Stimulated activated CD8-positive, alpha-beta memory T cell treated with anti-CD3 and anti-CD28 coated beads, Interleukin-4, amount 100 ng/mL, for 48 hours (primary cell): ENCODE data around the gene PLSCR3.

Experiments
- DNase-seq: peaks from one replicate; pipeline ENCODE4 v3.0.0-alpha.2; 2020

Gene PLSCR3

GRCh38 chr17:7346761-7347614 is 47.3 kb downstream of the PLSCR3 start:
- no peak for DNase-seq

GRCh38 chr17:7343250-7343649 is 51.1 kb downstream of the PLSCR3 start:
- DNase-seq = no peak

DNA sequence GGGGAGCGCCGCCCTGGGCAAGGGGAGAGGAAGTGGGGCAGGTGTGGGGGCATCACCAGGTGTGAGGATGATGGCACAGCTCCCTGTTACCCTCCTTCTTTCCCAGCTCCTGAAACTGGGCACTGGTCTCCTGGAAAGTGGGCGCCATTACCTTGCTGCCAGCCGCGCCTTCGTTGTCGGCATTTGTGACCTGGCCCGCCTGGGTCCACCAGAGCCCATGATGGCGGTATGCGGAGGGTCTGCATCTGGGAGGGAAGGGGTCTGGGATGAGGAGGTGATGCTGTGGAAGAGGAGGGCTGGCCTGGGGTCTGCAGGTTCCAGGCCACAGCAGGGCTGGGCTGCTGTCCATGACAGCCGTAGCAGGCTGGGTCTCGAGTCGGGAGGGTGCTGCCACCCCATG is 52.5 kb downstream of the PLSCR3 start:
- DNase-seq = no peak

DNA sequence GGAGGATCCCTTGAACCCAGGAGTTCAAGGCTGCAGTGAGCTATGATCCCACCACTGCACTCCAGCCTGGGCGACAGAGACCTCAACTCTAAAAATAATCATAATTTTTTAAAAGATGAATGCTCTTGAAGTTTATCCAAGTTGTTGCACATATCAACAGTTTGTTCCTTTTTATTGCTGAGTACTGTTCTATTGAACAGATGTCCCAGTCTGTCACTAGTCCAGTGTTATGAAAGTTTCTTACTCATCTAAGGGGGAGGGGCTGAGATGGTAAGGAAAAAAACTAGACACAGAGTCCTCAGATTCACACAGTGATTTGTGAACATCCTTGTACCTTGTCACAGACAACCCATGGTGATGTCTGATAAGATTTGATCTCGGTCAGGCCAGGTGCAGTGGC is 54.1 kb downstream of the PLSCR3 start:
- no peak for DNase-seq
